ENCODE measurements around the gene CDNF.

- TF ChIP-seq CTCF (IDR thresholded peaks at IDR 0.05): no peak
- TF ChIP-seq POLR2A (IDR thresholded peaks at IDR 0.05): no peak
Measured at GRCh38 chr10:14855453-14855852, 17.6 kb upstream of the CDNF start.
